Kidney (tissue), 14 donors: ENCODE data around the gene SLCO4A1. TPM values are rescaled to one million over a fixed set of nuclear protein-coding genes. Genes with fewer than 3 reads are reported as not detected.

Experiments
- DNase-seq, 5 donors: peaks; one replicate each; pipeline ENCODE4 v3.0.0-alpha.2; 2013 to 2020
- FAIRE-seq: peaks from 2 replicates; lab custom pipeline; 2012; peaks lifted over from hg19 to GRCh38; lab: Jason Lieb, UNC
- H3K27ac ChIP-seq, 2 donors: one replicate each; pipeline ENCODE4 v1.7.0; 2013; ENCODE audit warnings: low read depth in 2 of 2, low read length in 2 of 2, inconsistent platforms in 1 of 2
- H3K27me3 ChIP-seq: one replicate; pipeline ENCODE4 v1.7.1; 2013; ENCODE audit warnings: low read length, inconsistent platforms; ENCODE audit not compliant: control insufficient read depth, insufficient read depth
- H3K36me3 ChIP-seq, 3 donors: one replicate each; pipeline versions ENCODE4 v1.7.0 to v1.7.1; 2013; ENCODE audit warnings: low read length in 3 of 3, control low read depth in 1 of 3, inconsistent platforms in 1 of 3; ENCODE audit not compliant: insufficient read depth in 3 of 3, control insufficient read depth in 2 of 3
- H3K4me1 ChIP-seq, 3 donors: one replicate each; pipeline versions ENCODE4 v1.7.0 to v1.7.1; 2013; ENCODE audit warnings: low read length in 3 of 3, inconsistent platforms in 1 of 3, low read depth in 1 of 3; ENCODE audit not compliant: control insufficient read depth in 2 of 3, insufficient read depth in 2 of 3
- H3K4me3 ChIP-seq, 3 donors: one replicate each; pipeline versions ENCODE4 v1.7.0 to v1.8.1; 2013; ENCODE audit warnings: low read length in 3 of 3, control low read depth in 1 of 3, inconsistent platforms in 1 of 3
- H3K9ac ChIP-seq, 3 donors: one replicate each; pipeline versions ENCODE4 v1.7.0 to v1.7.1; 2013; ENCODE audit warnings: low read length in 3 of 3, control low read depth in 1 of 3, inconsistent platforms in 1 of 3
- H3K9me3 ChIP-seq, 3 donors: one replicate each; pipeline versions ENCODE4 v1.7.0 to v1.7.1; 2013; ENCODE audit warnings: low read length in 3 of 3, control low read depth in 1 of 3, inconsistent platforms in 1 of 3; ENCODE audit not compliant: control insufficient read depth in 2 of 3, insufficient read depth in 1 of 3
- intact Hi-C: fragments of 100-400 bp; cut with DNase I; formaldehyde crosslinking; loops from one replicate; pipeline ENCODE4 v1.11.1; 2022
- polyA plus RNA-seq: library from polyadenylated mRNA; stranded (reverse); fragments of 350-450 nt; fragmentation: Illumina TruSeq; extraction: RNeasy Lipid Tissue Mini Kit (QIAGEN cat#74804); gene quantifications from one replicate; pipeline ENCODE4 v1.2.3, GENCODE V29; 2014; ENCODE audit warnings: low read depth, low replicate concordance; ENCODE audit not compliant: insufficient read depth
- total RNA-seq: library from RNA; stranded (reverse); fragmentation: NEBNext Ultra II Directional; extraction: Animal tissue kit (Norgen Biotek cat#: 25700); gene quantifications from one replicate; pipeline ENCODE4 v1.2.1, GENCODE V29; 2021
- TF ChIP-seq, protein P1 (sequence below): IDR thresholded peaks from 3 replicates; pipeline ENCODE4 v1.5.1; 2012; ENCODE audit warnings: mild to moderate bottlenecking, moderate library complexity, borderline replicate concordance; ENCODE audit not compliant: insufficient read depth; ENCODE audit errors: extremely low read depth
- donor health status: control.
- donor health status: control.
- donor health status: control.
- donor health status: control.
- donor health status: control.
- donor health status: DM: yes; HTN: yes; CAD: no.
- donor health status: Normal renal cell carcinoma (clear cell type).

SLCO4A1 gene
- total and polyA plus RNA-seq, 2 donors from 2014 or later, result 12.4 to 80.3 TPM

DNA sequence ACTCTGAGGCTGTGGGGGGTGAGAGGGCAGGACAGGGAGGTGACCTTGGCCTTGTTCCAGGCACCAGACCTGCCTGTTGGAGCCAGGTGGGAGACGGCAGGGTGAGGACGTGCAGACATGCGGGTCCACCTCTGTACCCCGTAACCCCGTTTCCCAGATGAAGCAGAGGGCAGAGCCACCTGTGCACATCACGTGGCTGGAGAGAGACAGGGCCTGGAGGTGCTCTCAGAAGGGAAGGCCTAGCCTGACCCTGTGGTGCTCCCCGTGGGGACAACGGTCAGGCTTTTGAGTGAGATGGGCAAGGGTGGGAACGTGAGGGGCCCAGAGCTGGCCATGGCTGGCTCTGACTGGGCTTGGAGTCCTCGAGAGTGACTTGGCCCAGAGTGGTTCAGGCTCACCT lies 72.9 kb downstream of the SLCO4A1 start:
- Histone ChIP-seq H3K4me3 (no peak overlapping the region), H3K4me1 (no peaks in the 10 kb centered on the region), H3K27ac (no peak overlapping the region), H3K36me3 (no peaks in the 10 kb centered on the region), H3K9me3 (no peaks in the 10 kb centered on the region), H3K9ac (no peak overlapping the region), H3K27me3 (peaks cover 2% of the 10 kb centered on the region)
- intact Hi-C loops, result no loop called here
- FAIRE-seq, result no peak
- peak in 1 of 5 donors; percentile 38 for DNase-seq
- TF ChIP-seq, protein P1, sequence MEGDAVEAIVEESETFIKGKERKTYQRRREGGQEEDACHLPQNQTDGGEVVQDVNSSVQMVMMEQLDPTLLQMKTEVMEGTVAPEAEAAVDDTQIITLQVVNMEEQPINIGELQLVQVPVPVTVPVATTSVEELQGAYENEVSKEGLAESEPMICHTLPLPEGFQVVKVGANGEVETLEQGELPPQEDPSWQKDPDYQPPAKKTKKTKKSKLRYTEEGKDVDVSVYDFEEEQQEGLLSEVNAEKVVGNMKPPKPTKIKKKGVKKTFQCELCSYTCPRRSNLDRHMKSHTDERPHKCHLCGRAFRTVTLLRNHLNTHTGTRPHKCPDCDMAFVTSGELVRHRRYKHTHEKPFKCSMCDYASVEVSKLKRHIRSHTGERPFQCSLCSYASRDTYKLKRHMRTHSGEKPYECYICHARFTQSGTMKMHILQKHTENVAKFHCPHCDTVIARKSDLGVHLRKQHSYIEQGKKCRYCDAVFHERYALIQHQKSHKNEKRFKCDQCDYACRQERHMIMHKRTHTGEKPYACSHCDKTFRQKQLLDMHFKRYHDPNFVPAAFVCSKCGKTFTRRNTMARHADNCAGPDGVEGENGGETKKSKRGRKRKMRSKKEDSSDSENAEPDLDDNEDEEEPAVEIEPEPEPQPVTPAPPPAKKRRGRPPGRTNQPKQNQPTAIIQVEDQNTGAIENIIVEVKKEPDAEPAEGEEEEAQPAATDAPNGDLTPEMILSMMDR, result no peak

DNA sequence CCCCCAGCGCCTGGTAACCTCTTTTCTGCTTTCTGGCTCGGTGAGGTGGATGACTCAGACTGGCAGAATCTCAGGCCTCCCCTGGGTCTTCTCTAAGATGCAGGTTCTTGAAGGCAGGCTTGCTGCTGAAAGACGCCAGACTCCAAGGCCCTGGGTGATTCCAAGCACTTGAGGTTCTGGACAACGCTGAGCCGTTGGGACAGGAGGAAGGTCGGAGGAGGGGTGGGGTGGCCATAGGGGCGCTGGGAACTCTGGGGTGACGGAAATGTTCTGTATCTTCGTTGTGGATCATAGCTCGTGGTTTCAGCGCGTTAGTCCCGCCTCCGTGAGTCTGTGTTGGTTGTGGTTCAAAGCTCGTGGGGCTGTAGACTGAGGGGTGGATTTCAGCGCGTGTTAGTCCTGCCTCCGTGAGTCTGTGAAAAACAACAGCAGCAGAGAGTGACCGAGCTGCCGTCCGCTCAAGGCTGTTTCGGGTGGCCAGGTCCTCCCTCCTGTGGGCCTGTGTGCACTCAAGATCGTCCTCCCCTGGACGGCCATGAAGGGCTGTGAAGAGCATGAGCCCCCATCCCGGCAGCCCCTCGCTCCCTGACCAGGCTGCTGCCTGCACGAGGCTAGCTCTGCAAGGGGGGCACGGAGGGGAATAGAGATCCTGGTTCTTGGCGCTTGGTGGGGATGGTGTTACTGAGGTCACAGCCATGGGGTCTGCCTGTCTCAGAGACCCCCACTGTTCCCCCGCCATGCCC lies 74.1 kb downstream of the SLCO4A1 start:
- no peak overlapping the region for H3K27ac ChIP-seq
- DNase-seq (peak in 1 of 5 donors; percentile 49), FAIRE-seq (no peak)
- H3K4me3 ChIP-seq, result no peak overlapping the region
- H3K4me1 ChIP-seq, result no peaks in the 10 kb centered on the region
- H3K9me3 ChIP-seq, result peaks cover 0 to under 1% (median 0%) of the 10 kb centered on the region in 3 donors
- no peaks in the 10 kb centered on the region for H3K27me3 ChIP-seq
- intact Hi-C loops, result no loop called here
- TF ChIP-seq, protein P1, result no peak
- H3K36me3 ChIP-seq, result no peaks in the 10 kb centered on the region
- H3K9ac ChIP-seq, result no peak overlapping the region

DNA sequence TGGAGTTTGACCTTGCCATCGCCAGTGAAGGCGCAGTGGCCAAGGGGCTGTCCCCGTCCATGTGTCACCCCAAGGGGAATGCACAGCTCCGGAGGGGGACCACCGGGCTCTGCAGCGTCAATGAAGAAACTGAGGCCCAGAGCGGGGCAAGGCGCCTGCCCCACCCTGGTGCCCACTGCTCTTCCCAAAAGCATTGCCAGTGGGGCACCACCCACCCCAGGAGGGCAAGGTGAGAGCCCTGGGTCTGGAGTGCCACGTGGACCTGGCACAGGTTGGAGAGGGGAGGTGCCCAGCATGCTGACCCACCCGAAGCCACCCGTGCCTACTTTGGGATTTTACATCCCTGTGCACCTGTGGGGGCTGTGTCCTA lies 74.6 kb downstream of the SLCO4A1 start:
- TF ChIP-seq, protein P1, result no peak
- peaks cover 0 to 5% (median 0%) of the 10 kb centered on the region in 3 donors for H3K9me3 ChIP-seq
- no peak overlapping the region for H3K9ac ChIP-seq
- H3K27me3 ChIP-seq, result no peaks in the 10 kb centered on the region
- DNase-seq (peak in 1 of 5 donors; percentile 63), FAIRE-seq (no peak)
- intact Hi-C loops, result no loop called here
- no peak overlapping the region for H3K27ac ChIP-seq
- H3K36me3 ChIP-seq, result no peaks in the 10 kb centered on the region
- H3K4me1 ChIP-seq, result no peaks in the 10 kb centered on the region
- H3K4me3 ChIP-seq, result no peak overlapping the region

DNA sequence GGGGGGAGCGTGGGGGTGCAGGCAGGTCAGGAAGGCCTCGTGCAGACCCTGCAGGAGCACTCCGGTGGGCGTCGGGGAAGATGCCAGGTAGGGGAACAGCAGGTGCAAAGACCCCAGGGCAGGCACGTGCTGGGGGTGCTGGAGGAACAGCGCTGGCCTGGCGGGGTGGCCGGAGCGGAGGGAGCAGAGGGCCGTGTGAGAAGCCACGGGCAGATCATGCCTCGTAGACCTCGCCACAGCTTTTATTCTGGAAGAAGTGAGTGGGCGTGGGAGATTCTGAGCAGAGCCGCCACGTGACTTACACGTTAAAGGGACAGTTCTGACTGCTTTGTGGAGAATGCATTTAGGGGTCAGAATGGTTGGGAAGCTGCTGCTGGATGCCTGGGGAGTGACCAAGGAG lies 75.6 kb downstream of the SLCO4A1 start:
- TF ChIP-seq, protein P1, result no peak
- H3K4me3 ChIP-seq, result no peak overlapping the region
- H3K9ac ChIP-seq, result no peak overlapping the region
- FAIRE-seq, result no peak
- no peaks in the 10 kb centered on the region for H3K4me1 ChIP-seq
- no peaks in the 10 kb centered on the region for H3K36me3 ChIP-seq
- no peaks in the 10 kb centered on the region for H3K27me3 ChIP-seq
- peak in 1 of 5 donors; percentile 69 for DNase-seq
- peaks cover 0 to 5% (median 0%) of the 10 kb centered on the region in 3 donors for H3K9me3 ChIP-seq
- intact Hi-C loops, result no loop called here
- H3K27ac ChIP-seq, result no peak overlapping the region
